Pulmonary artery endothelial cell (primary cell): ENCODE measurements around the gene EPHB4. TPM values are rescaled to one million over a fixed set of nuclear protein-coding genes. Genes with fewer than 3 reads are reported as not detected.
"Not testable (repeated sequence)": the region's sequence is repeated elsewhere in the genome, so short reads cannot be mapped to it uniquely, and the experiment has no call there.

ENCODE experiments used
- DNase-seq: peaks from one replicate; pipeline ENCODE4 v3.0.0-alpha.2; 2011; ENCODE audit warnings: low read depth, low spot score
- total RNA-seq: library from RNA; depleted of rRNA; stranded (reverse); fragments of >200 nt; gene quantifications from 2 replicates; pipeline ENCODE4 v1.2.3, GENCODE V29; 2014

EPHB4 gene
- total RNA-seq: 184 and 276 TPM in 2 replicates

DNA sequence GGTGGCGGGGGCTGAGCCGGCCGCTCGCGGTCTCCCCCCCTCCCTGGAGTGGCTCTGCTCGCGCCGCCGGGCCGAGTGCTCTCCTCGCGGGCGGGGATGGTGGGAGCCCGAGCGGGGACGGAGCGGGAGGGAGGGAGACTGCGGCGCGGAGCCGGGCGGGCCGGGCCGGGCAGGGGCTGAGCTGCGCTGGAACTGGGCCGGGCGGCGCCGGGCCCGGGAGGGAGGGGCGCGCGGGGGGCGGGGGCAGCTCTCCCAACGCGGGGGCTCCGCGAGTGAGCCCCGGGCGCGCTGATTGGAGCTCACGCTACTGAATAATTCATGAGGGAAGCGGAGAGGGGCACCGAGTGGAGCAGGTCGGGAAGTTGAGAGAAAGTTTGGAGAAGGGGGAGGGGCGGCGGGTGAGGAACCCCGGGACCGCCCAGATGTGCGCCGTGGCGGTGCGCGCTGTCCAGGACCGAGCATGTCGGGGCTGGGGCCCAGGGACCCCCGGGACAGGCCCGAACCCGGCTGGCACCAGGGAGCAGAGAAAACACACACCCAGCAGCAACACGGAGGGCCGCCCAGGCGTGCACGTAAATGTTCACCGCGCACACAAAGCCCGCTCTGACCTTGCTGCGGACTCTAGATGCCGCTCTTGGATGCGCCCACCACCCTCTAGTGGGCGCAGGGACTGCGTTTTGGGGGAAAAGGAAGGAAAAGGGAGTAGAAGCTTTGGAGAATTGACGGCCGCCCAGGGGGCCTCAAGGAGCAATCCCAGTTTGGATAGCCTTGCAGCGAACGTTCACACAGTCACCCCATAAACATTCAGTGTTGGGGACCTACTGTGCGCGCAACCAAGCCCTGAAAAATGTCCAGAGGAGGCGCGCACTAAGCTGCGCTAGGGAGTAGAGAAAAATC, at the start of gene EPHB4:
Gene EPHB4 (minus strand): TSS at position 194 of the 897 bp plus-strand sequence. CDS start 493 bp downstream, outside the sequence.
- DNase-seq: peak; percentile 56

DNA sequence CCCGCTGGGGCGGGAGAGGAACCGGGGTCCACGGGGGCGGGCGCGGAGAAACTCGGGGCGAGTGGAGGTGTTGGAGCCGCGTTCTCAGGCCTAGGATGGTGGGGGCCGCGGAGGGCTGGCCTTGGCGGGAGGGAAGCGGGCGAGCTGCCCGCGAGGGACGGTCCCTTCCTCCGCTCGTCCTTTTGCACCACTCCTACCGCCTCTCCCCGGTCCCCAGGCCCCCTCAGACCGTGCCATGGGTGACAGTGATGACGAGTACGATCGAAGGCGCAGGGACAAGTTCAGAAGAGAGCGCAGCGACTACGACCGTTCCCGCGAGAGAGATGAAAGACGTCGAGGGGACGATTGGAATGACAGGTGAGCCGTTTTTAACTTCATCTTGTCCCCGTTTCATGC, 48.0 kb upstream of the EPHB4 start:
- DNase-seq: no peak

DNA sequence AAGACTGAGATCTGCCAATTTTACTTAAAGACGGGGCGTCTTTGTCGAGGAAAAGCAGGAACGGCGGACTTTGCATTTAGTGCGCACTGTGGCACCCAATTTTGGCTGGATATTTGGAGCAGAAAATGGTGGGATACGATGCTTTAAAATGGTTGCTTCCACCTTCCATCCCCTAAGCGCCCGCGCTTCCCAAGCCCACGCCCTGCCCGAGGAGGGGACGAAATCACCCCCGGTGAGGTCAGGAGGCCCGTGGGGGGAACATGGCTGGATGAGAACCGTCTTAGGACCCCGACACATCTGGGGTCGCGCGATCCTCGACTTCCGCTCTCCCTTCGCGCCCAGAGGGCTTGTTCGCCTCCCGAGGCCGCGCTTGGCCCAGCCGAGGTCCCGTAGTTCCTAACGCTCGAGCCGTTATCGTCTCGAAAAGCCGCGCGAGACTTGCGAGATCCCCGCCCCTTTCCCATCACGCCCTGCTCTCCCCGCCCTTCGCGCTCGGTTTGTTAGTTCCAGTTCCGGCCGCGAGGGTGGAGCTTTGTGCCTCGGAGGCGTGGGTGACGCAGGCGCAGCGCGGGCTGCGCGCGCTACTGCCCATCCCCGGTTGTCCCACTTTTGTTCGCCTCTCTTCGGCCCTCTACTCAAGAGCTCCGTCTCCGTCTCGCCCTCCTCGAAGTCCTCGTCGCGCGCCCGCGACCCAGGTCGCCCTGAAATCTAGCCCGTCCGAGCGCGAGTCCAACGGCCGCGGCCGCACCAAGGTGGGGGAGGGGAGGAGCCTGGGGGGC, 47.4 kb upstream of the EPHB4 start, which contains the start of gene SRRT:
Gene SRRT (plus strand): TSS at position 527 of the 779 bp plus-strand sequence. CDS start 488 bp downstream, outside the sequence.
- peak; percentile 92 for DNase-seq

DNA sequence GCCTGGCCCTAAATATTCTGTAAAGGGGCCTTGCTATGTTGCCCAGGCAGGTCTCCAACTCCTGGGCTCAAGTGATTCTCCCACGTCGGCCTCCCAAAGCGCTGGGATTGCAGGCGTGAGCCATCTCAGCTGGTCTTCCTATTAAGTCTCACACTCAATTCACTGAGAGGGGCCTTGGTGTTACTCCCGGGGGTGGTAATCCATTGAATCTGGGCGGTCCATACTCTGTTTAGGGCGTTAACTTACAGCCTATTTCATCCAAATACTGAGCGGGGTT, 46.9 kb upstream of the EPHB4 start:
- no peak for DNase-seq

DNA sequence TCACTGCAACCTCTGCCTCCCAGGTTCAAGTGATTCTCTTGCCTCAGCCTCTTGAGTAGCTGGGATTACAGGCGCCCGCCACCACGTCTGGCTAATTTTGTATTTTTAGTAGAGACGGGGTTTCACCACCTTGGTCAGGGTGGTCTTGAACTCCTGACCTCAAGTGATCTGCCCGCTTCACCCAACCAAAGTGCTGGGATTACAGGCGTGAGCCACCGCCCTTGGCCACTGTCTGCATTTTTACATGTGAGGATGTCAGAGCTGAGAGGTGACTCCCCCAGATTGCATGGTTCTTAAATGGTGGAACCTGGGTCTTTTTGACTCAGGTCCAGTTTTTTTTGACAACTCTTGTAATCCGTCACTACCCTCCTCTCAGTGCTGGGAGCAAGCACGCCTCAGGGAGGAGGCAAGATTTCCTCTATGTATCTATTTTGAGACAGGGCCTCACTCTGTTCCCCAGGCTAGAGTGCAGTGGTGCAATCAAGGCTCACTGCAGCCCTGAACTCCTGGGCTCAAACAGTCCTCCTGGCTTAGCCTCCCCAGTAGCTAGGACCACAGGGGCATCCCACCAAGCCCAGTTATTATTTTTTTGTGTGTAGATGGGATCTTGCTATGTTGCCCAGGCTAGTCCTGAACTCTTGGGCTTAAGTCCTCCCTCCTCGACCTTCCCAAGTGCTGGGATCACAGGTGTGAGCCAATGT, 46.4 kb upstream of the EPHB4 start:
- no peak for DNase-seq

DNA sequence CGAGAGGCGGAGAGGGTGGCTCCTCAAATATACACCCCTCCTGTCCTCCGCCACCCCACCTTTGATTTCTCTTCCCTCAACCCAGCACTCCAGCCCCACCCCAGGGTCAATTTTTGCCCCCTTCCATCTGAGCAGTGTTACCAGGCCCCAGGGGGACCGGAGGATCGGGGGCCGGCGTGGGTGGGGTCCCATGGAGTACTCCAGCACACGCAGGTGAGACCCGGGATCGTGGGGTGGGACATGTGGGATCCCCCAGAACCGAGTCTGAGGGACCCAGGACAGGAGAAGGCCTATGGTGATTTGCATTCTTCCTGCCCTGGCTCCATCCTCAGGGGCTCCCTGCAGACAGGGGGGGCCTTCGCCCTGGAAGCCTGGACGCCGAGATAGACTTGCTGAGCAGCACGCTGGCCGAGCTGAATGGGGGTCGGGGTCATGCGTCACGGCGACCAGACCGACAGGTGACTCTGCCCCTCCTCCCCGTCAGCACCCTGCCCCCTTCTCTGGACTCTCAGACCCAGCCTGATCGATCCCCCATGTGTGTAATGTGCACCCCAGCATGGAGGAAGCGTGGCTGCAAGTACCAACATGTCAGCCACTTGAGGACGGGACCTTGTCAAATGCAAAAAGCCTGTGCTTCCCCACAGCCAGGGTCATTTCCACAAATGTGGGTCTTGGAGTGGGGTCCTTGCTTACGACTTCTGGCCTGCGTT, 40.6 kb upstream of the EPHB4 start:
- DNase-seq: no peak

DNA sequence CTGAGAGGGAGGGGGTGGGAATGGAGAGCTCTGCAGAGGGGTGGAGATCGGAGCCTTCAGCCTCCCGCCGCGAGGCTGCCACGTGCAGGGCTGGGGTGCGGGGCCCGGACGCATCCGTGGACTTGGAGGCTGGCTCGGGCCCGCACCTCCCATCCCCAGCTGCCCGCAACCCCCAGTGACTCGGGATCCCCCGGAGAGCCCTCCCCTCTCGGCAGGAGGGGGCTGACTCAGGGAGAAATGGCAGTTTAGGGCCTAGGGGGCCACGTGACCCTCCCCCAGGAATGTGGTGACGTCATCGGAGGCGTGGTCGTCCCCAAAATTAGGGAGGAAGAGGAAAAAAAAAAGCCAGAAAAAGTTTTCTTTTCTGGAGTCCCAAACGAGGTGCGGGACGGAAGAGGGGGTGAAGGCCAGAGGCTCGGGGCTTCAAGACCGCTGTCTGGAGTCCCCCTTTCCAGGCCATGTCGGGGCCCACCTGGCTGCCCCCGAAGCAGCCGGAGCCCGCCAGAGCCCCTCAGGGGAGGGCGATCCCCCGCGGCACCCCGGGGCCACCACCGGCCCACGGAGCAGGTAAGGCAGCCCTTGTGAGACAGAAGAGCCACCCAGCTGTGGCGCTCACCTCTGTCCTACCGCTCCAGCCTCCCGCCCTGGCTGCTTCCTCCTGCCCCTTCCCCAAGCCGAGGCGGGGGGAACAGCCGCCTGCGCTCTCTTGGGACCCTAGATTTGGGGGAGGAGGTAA, 39.9 kb upstream of the EPHB4 start, which contains the start of gene TRIP6:
Gene TRIP6 (plus strand): TSS at position 348 of the 736 bp plus-strand sequence. CDS start 111 bp downstream, at position 459.
- DNase-seq: no peak

DNA sequence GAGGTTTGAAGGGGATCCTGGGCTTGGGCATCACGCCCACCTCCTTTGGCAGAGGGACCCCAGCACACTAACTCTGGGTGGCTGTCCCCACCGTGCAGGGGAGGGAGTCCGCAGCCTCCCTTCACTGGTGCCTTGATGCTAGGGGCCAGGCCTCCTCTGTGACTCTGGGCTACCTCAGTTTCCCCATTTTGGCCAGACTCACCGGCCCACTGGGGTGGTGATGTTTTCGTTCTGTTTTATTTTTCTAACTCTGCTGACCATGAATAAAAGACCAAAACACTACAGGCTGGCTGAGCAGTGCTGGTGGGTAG, 39.4 kb upstream of the EPHB4 start:
- no peak for DNase-seq

DNA sequence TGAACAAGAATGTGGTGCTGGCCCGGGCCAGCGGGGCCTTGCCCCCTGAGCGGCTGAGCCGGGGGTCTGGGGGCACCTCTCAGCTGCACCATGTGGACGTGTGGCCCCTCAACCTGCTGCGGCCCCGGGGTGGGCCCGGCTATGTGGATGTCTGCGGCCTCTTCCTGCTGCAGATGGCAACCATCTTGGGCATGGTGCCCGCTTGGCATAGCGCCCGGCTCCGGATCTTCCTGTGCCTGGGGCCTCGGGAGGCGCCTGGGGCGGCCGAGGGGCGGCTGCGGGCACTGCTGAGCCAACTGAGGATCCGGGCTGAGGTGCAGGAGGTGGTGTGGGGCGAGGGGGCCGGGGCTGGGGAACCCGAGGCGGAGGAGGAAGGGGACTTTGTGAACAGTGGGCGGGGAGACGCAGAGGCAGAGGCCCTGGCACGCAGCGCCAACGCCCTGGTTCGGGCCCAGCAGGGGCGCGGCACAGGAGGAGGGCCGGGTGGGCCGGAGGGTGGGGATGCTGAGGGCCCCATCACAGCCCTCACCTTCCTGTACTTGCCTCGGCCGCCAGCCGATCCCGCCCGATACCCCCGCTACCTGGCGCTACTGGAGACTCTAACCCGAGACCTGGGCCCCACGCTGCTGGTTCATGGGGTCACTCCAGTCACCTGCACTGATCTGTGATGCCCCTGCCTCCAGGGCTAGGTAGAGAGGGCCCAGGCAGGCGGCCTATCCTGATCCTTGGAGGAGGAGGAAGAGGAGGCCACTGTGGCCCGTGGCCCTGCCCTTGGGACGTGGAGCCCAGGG, 38.8 kb upstream of the EPHB4 start:
- DNase-seq: no peak

DNA sequence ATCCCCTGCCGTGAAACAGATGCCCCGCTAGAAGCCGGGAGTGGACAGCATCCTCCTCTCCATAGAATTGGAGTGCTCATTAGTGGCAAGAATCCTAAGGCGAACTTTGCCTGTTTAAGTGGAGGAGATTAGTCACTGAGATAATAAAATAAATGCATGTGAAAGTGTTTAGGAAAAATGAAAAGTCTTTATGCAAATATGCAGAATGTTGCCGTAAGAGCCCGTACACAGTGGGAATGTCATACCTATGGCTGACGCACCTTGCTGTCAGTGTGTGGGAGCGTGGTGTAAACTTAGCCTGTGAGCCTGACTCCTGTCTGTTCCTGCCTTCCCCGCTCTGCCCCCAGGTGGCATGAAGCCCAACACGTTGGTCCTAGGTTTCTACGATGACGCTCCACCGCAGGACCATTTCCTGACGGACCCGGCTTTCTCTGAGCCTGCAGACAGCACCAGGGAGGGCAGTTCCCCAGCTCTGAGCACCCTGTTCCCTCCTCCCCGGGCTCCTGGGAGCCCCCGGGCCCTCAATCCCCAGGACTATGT, 38.1 kb upstream of the EPHB4 start:
- DNase-seq: no peak

DNA sequence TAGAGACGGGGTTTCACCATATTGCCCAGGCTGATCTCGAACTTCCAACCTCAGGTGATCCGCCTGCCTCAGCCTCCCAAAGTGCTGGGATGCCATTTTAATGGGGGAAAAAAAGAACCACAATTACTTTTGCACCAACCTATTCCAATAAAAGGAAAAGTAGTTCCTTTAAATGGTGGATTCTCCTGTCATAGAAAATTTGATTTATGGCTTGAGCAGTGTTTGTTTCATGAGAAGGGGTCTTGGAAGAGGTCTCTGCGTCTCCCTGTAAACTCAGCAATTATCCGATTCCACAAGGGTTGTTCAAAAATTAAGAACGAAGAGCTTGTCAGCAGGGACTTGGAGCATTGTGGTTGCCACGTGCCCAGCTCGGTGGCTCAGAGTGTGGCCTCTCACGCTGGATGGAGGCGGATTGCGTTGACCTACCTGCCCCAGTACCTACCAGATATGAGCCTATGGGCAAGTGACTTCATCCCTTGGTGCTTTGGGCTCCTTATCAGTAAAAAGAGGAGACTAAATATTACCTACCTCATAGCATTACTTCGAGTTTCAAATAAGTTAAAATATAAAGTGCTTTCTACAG, 37.0 kb upstream of the EPHB4 start:
- no peak for DNase-seq

DNA sequence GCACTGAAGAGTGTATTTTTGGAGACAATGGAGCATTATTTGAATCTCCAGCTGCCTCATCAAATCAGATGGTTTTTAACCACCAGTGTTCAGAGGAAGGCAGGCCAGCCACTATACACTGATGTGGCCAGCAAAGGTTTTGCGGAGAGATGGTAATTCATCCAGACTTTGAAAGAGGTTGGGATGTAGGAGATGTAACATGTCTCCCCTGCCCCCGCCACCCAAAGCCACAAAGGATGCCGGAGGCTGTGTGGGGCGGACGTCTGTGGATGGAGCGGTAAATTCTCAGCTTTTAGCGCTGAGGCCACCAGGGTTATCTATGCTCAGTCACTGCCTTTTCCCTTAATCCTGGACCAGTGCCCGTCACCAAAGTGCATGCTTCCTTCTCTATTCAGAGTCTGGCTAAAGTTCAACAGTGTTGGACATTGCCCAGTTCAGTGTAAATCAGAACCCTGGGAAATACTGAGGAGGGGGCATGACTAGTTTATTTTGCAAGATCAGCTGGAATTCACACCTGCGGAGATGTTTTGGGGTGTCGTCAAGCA, 36.2 kb upstream of the EPHB4 start:
- DNase-seq: peak; percentile 24

DNA sequence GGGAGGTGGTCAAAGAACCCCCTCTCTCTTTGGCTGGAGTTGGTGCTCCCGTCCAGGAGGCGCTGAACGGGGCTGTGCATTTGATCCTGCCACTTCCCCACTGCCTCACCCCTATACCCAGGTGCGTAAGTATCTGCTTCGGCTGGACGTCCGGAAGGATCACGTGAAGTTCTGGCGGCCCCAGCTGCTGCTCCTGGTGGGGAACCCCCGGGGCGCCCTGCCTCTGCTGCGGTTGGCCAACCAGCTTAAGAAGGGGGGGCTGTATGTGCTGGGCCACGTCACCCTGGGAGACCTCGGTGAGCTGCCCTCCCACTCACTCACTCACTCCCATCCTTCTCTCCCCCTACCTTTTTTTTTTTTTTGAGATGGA, 34.3 kb upstream of the EPHB4 start:
- no peak for DNase-seq

DNA sequence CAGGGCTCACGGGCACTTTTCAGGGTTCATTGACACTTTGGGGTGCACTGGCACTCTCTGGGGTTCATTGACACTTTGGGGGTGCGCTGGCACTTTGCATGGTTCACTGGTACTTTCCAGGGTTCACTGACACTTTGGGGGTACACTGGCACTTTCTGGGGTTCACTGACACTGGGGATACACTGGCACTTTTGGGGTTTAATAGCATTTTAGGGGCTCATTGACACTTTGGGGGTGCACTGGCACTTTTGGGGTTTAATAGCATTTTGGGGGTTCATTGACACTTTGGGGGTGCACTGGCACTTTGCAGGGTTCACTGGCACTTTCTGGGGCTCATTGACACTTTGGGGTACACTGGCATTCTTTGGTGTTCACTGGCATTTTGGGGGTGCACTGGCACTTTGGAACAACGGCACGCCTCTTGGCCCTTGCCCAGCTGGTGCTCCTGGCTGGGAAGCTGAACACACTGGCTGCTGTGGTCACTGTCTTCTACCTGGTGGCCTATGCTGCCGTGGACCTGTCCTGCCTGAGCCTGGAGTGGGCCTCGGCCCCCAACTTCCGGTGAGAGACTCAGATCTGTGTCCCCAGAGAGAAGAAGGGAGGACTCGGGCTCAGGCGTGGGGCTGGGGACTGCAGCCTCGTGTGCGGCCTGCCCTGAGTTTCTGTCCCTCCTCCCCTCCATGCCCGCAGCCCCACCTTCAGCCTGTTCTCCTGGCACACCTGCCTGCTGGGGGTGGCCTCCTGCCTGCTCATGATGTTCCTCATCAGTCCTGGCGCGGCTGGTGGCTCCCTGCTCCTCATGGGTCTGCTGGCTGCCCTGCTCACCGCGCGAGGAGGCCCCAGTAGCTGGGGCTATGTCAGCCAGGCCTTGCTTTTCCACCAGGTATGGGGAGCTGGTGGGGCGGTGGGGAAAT, 33.6 kb upstream of the EPHB4 start:
- DNase-seq: no peak

DNA sequence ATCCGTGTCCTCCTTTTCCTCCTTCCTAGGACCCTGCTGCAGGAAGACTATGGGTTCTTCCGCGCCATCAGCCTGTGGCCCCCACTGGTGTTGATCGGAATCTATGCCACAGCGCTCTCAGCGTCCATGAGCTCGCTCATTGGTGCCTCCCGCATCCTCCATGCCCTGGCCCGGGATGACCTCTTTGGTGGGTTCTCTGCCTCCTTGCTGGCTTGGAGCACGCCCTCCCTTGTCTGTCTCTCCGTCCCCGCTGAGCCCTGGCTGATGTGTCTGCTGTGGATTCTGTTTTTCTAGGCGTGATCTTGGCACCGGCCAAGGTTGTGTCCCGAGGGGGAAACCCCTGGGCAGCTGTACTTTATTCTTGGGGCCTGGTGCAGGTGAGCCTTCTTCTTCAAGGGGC, 32.5 kb upstream of the EPHB4 start:
- no peak for DNase-seq

DNA sequence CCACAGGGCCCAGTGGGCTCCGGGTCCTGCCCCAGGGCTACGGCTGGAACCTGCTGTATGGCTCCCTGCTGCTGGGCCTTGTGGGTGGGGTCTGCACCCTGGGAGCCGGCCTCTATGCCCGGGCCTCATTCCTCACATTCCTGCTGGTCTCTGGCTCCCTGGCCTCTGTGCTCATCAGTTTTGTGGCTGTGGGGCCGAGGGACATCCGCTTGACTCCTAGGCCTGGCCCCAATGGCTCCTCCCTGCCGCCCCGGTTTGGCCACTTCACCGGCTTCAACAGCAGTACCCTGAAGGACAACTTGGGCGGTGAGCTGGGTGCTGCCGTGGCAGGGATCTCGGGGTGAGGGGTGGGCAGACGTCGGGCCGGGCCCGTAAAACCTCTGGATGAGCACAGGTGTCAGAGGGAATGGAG, 29.6 kb upstream of the EPHB4 start:
- DNase-seq: no peak

DNA sequence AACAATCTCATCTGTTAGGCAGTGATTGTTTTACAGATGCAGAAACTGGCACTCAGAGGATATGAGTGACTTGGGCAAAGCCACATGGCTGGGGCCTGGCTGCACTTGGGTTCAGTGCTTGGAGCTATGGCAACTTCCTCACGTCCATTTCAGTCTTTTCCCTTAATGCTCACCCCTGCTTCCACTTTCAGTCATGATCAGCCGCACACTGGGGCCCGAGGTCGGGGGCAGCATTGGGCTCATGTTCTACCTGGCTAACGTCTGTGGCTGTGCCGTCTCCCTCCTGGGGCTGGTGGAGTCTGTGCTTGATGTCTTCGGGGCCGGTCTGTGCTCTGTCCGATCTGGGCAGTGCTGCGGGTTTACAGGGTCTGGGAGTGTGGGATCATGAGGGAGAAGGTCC, 28.2 kb upstream of the EPHB4 start:
- DNase-seq: no peak

DNA sequence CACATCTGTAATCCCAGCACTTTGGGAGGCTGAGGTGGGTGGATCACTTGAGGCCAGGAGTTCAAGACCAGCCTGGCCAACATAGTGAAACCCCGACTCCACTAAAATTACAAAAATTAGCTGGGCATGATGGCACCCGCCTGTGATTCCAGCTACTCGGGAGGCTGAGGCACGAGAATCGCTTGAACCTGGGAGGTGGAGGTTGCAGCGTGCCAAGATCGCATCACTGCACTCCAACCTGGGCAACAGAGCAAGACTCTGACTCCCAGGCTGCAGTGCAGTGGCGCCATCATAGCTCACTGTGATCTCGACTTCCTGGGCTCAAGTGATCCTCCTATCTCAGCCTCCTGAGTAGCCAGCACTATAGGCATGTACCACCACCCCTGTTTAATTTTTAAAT, 27.6 kb upstream of the EPHB4 start:
- DNase-seq: not testable (repeated sequence)
